Bronchial epithelial cell (primary cell): ENCODE data around the gene XPO4. TPM values are rescaled to one million over a fixed set of nuclear protein-coding genes. Genes with fewer than 3 reads are reported as not detected.

Experiments
- DNase-seq: peaks from one replicate; pipeline ENCODE4 v3.0.0-alpha.2; 2010; ENCODE audit warnings: low read depth
- FAIRE-seq: peaks from 2 replicates; lab custom pipeline; 2011; peaks lifted over from hg19 to GRCh38; lab: Jason Lieb, UNC
- H3K27me3 ChIP-seq: 2 replicates; pipeline ENCODE4 v1.5.1; 2011; ENCODE audit warnings: low read length; ENCODE audit not compliant: control insufficient read depth, insufficient read depth
- H3K36me3 ChIP-seq: 2 replicates; pipeline ENCODE4 v1.5.1; 2011; ENCODE audit warnings: low read length; ENCODE audit not compliant: control insufficient read depth, insufficient read depth
- H3K4me3 ChIP-seq: 2 replicates; pipeline ENCODE4 v1.5.1; 2011; ENCODE audit warnings: mild to moderate bottlenecking, low read depth, low read length, control low read depth
- CTCF ChIP-seq: IDR thresholded peaks from 2 replicates; pipeline ENCODE4 v1.5.1; 2011; ENCODE audit warnings: mild to moderate bottlenecking, moderate library complexity, low read length, control low read depth, inconsistent platforms; ENCODE audit not compliant: insufficient read depth, severe bottlenecking
- total RNA-seq: library from RNA; depleted of rRNA; stranded (reverse); fragments of >200 nt; gene quantifications from 2 replicates; pipeline ENCODE4 v1.2.1, GENCODE V29; 2014

The XPO4 gene
- total RNA-seq, 1 donor from 2014 or later = 16.8 TPM

GRCh38 chr13:20740021-20740420 lies 162.5 kb downstream of the XPO4 start:
- DNase-seq (no peak), FAIRE-seq (no peak)
- Histone ChIP-seq H3K36me3 (no peaks in the 10 kb centered on the region), H3K27me3 (no peaks in the 10 kb centered on the region), H3K4me3 (no peak overlapping the region)
- no peak for TF ChIP-seq CTCF

GRCh38 chr13:20738616-20739015 lies 163.9 kb downstream of the XPO4 start:
- Histone ChIP-seq H3K4me3 (no peak overlapping the region), H3K36me3 (no peaks in the 10 kb centered on the region), H3K27me3 (no peaks in the 10 kb centered on the region)
- FAIRE-seq = no peak
- no peak for DNase-seq
- TF ChIP-seq CTCF = no peak

DNA sequence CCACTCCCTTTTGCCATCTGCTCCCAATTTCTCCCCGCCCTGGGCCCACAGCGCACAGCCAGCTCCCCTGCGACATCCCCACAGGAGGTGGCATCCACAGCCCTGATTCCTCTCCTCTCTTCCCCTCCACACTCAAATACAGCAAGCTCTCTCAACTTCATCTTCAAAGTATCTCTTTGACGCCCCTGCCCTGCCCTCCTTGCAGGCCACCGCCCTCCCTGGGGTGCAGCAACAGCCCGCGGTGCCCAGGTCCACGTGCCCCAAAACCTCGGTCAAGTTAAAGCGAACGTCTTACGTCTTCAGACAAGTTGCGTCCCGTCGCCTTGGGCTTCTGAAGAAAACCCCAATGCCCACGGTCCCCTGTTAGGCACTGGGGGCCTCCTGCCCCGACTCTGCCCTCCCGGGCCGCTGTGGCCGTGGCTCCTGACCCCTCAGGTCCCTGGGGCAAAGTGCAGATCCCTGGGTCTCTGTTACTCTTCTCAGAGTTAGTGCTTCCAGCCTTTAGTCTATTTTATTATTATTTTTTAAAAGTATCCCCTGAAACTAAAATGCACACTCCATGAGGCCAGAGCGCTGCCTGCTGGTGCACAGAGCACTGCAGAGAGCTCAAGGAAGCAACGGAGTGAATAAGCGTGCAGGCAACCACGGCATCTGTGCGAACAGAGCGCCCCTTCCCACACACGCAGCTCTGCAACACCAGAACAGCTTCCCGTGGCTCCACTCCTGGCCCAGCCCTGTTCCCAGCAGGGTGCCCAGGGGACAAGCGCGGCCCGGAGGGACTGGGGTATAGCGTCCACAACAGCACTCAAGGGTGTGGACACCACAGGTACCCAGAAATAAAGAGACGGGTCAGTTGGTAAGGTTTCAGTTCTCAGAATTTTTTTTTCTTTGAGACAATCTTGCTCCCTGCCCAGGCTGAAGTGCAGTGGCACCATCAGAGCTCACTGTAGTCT lies 172.6 kb downstream of the XPO4 start:
- FAIRE-seq (no peak), DNase-seq (no peak)
- no peaks in the 10 kb centered on the region for H3K27me3 ChIP-seq
- TF ChIP-seq CTCF = no peak
- no peak overlapping the region for H3K4me3 ChIP-seq
- H3K36me3 ChIP-seq = peaks cover 2% of the 10 kb centered on the region

- FAIRE-seq (no peak), DNase-seq (no peak)
- TF ChIP-seq CTCF = no peak
- H3K4me3 ChIP-seq = no peak overlapping the region
- H3K27me3 ChIP-seq = no peaks in the 10 kb centered on the region
- peaks cover 2% of the 10 kb centered on the region for H3K36me3 ChIP-seq
These were observed 173.8 kb downstream of the XPO4 start for GRCh38 chr13:20728579-20729311.

DNA sequence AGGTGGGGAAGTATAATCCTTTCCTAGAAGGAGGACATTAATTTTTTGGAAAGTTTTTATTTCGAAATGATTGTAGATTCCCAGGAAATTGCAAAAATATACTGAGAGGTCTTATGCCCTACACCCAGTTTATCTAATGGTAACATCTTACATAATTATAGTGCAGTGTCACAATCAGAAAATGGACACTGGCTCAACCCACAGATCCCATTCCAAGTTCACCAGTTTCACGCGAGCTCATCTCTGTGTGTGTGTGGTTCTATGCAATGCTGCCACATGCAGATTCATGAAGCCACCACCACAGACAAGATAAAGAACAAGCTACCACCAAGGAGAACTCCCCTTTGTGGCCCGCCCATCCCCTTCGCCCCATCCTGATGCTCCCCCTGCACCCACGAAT lies 174.7 kb downstream of the XPO4 start:
- DNase-seq = no peak
- Histone ChIP-seq H3K27me3 (no peaks in the 10 kb centered on the region), H3K4me3 (no peak overlapping the region), H3K36me3 (peaks cover 2% of the 10 kb centered on the region)
- FAIRE-seq = no peak
- TF ChIP-seq CTCF = no peak

Other genes with a start within 250 kb of the XPO4 start
- gene IL17D, start 199.0 kb downstream of the XPO4 start, total RNA-seq = under 0.01 and 0.13 TPM in 2 replicates
- 4.6 and 5.3 TPM in 2 replicates for gene EEF1AKMT1, start 128.8 kb downstream of the XPO4 start, total RNA-seq
- 5.3 and 6.9 TPM in 2 replicates for gene LATS2, start 158.8 kb upstream of the XPO4 start, total RNA-seq
- gene SAP18, start 237.4 kb upstream of the XPO4 start, total RNA-seq = 40.5 and 55.8 TPM in 2 replicates